ENCODE results near the gene XXYLT1.

DNA sequence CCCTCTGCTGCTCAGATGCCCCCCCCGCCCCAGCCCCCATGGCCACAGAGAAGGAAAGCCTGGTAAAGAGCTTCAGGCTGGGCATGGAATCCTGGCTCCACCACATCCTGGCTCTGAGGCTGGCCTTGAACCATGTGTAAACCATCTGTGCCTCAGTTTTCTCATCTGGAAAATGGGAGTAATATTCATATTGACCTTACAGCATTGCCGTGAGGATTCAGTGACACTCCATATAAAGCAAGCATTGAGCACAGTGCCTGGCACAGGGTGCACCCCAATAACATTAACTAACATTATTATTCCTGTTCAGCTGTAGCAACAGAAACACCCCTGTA lies 150.7 kb downstream of the XXYLT1 start:
- TF ChIP-seq, protein P1, sequence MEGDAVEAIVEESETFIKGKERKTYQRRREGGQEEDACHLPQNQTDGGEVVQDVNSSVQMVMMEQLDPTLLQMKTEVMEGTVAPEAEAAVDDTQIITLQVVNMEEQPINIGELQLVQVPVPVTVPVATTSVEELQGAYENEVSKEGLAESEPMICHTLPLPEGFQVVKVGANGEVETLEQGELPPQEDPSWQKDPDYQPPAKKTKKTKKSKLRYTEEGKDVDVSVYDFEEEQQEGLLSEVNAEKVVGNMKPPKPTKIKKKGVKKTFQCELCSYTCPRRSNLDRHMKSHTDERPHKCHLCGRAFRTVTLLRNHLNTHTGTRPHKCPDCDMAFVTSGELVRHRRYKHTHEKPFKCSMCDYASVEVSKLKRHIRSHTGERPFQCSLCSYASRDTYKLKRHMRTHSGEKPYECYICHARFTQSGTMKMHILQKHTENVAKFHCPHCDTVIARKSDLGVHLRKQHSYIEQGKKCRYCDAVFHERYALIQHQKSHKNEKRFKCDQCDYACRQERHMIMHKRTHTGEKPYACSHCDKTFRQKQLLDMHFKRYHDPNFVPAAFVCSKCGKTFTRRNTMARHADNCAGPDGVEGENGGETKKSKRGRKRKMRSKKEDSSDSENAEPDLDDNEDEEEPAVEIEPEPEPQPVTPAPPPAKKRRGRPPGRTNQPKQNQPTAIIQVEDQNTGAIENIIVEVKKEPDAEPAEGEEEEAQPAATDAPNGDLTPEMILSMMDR (optimal IDR thresholded peaks at IDR 0.05 in 1 of 3, IDR thresholded peaks at IDR 0.05 in 1 of 3, conservative IDR thresholded peaks at IDR 0.05 in 1 of 3; ENCODE audit: extremely low read depth in 1 of 3, insufficient read depth in 2 of 3, low read length in 3 of 3), result no peak
- no peak for TF ChIP-seq EZH2 (IDR thresholded peaks at IDR 0.05; ENCODE audit: low read length)
